Lung (tissue), 12 donors: ENCODE results near the gene DOK7. TPM values are rescaled to one million over a fixed set of nuclear protein-coding genes. Genes with fewer than 3 reads are reported as not detected.

ENCODE experiments used
- ATAC-seq: fragments of 200-7000 bp; cut with Tn5 transposase; one replicate; pipeline ENCODE4 v1.9.1; 2020; ENCODE audit warnings: moderate number of reproducible peaks; ENCODE audit not compliant: insufficient read depth, low FRiP score
- DNase-seq, 3 donors: peaks; one replicate each; pipeline ENCODE4 v3.0.0-alpha.2; 2013 to 2017
- H3K27ac ChIP-seq, 2 donors: one replicate each; pipeline ENCODE4 v1.5.1; 2013; ENCODE audit warnings: mild to moderate bottlenecking in 2 of 2, moderate library complexity in 2 of 2, control low read depth in 1 of 2, inconsistent platforms in 1 of 2, low read depth in 1 of 2, low read length in 1 of 2
- H3K27me3 ChIP-seq, 3 donors: one replicate each; pipeline ENCODE4 v1.5.1; 2013; ENCODE audit warnings: low read length in 2 of 3; ENCODE audit not compliant: control insufficient read depth in 3 of 3, insufficient read depth in 3 of 3
- H3K36me3 ChIP-seq, 4 donors: one replicate each; pipeline ENCODE4 v1.5.1; 2013; ENCODE audit warnings: low read length in 4 of 4, mild to moderate bottlenecking in 1 of 4, moderate library complexity in 1 of 4; ENCODE audit not compliant: control insufficient read depth in 4 of 4, insufficient read depth in 4 of 4
- H3K4me1 ChIP-seq, 5 donors: one replicate each; pipeline ENCODE4 v1.5.1; 2013; ENCODE audit warnings: low read length in 5 of 5, mild to moderate bottlenecking in 2 of 5, moderate library complexity in 1 of 5; ENCODE audit not compliant: control insufficient read depth in 5 of 5, insufficient read depth in 5 of 5
- H3K4me3 ChIP-seq: one replicate; pipeline ENCODE4 v1.5.1; 2013; ENCODE audit warnings: mild to moderate bottlenecking, control low read depth, moderate library complexity
- H3K9ac ChIP-seq, 2 donors: one replicate each; pipeline ENCODE4 v1.5.1; 2013; ENCODE audit warnings: low read length in 2 of 2, control low read depth in 1 of 2; ENCODE audit not compliant: insufficient read depth in 1 of 2
- H3K9me3 ChIP-seq, 4 donors: one replicate each; pipeline ENCODE4 v1.5.1; 2013; ENCODE audit warnings: low read length in 3 of 4, mild to moderate bottlenecking in 1 of 4, moderate library complexity in 1 of 4; ENCODE audit not compliant: control insufficient read depth in 4 of 4, insufficient read depth in 3 of 4
- CTCF ChIP-seq: IDR thresholded peaks from 2 replicates; pipeline ENCODE4 v1.5.1; 2012; ENCODE audit warnings: mild to moderate bottlenecking; ENCODE audit errors: control extremely low read depth, extremely low read depth
- WGBS, 2 donors: extraction: QIAGEN DNeasy Blood & Tissue Kit; methylation state at CpG; one replicate each; pipeline ENCODE4 v1.1.7; 2013; 5-methylcytosine and 5-hydroxymethylcytosine counted together
- polyA plus RNA-seq, 2 donors: library from polyadenylated mRNA; stranded (reverse); fragments of 200-250 nt; gene quantifications; one replicate each; pipeline ENCODE4 v1.2.1, GENCODE V29; 2013
- total RNA-seq, 2 donors: library from RNA; depleted of rRNA in 1 of 2; stranded (reverse); fragments of >200 nt in 1 of 2; gene quantifications; one replicate each; pipeline ENCODE4 v1.2.1, GENCODE V29; 2014 to 2021
- donor health status: control.
- donor health status: control.
- donor health status: Bipolar disorder and iron deficiency.
- donor health status: healthy.
- donor health status: DM: yes; HTN: yes; CAD: no.

DOK7 gene
- total and polyA plus RNA-seq, 4 donors = 0.53 to 2.7 (median 1.4) TPM

- WGBS, 2 donors = 96 to 99% methylated on average over 10 of the region's 10 CpGs
- Histone ChIP-seq H3K9ac (no peak overlapping the region), H3K36me3 (no peaks in the 10 kb centered on the region), H3K27ac (no peak overlapping the region), H3K4me3 (no peak overlapping the region), H3K27me3 (peaks cover 0 to 3% (median 0%) of the 10 kb centered on the region in 3 donors), H3K4me1 (peaks cover 0 to 4% (median 0%) of the 10 kb centered on the region in 5 donors), H3K9me3 (peaks cover 0 to 1% (median 0%) of the 10 kb centered on the region in 4 donors)
- TF ChIP-seq CTCF = no peak
- DNase-seq (no peak), ATAC-seq (no peak)
These were observed 5.0 kb downstream of the DOK7 start for GRCh38 chr4:3468154-3468553.

GRCh38 chr4:3468804-3469203 lies 5.7 kb downstream of the DOK7 start:
- WGBS, 2 donors = 97% methylated on average over 11 of the region's 11 CpGs
- Histone ChIP-seq H3K36me3 (no peaks in the 10 kb centered on the region), H3K4me3 (no peak overlapping the region), H3K9ac (no peak overlapping the region), H3K4me1 (peaks cover 0 to under 1% (median 0%) of the 10 kb centered on the region in 5 donors), H3K27ac (no peak overlapping the region), H3K27me3 (peaks cover 0 to 3% (median 0%) of the 10 kb centered on the region in 3 donors), H3K9me3 (peaks cover 0 to 1% (median 0%) of the 10 kb centered on the region in 4 donors)
- ATAC-seq (no peak), DNase-seq (no peak)
- TF ChIP-seq CTCF = no peak

- Histone ChIP-seq H3K27ac (peak overlapping the region in 1 of 2 donors; percentile 52), H3K36me3 (no peaks in the 10 kb centered on the region), H3K27me3 (no peaks in the 10 kb centered on the region), H3K9me3 (peaks cover 0 to 1% (median 0%) of the 10 kb centered on the region in 4 donors), H3K4me1 (no peaks in the 10 kb centered on the region), H3K9ac (no peak overlapping the region), H3K4me3 (no peak overlapping the region)
- 81 to 85% methylated on average over 29 to 31 of the region's 31 CpGs for WGBS, 2 donors
- no peak for DNase-seq
- ATAC-seq = no peak
- TF ChIP-seq CTCF = no peak
These were observed 6.5 kb downstream of the DOK7 start for GRCh38 chr4:3469386-3470243.
